HepG2 (cell line): ENCODE results near the gene HSD17B11. TPM values are rescaled to one million over a fixed set of nuclear protein-coding genes. Genes with fewer than 3 reads are reported as not detected.
A peak's percentile ranks its signal among the peaks of the same experiment; 100 is the strongest.
"Not testable (repeated sequence)": the region's sequence is repeated elsewhere in the genome, so short reads cannot be mapped to it uniquely, and the experiment has no call there.

ENCODE experiments used
- ATAC-seq: fragments of 200-7000 bp; cut with Tn5 transposase; 3 replicates; pipeline ENCODE4 v1.9.1; 2020; ENCODE audit warnings: mild to moderate bottlenecking, moderate library complexity
- BruUV-seq: library from RNA; stranded (reverse); fragments of 400-500 nt; replicated peaks from 2 replicates; lab custom pipeline; 2021; lab: Mats Ljungman, UMichigan
- CTCF ChIA-PET: fragments of 300-600 bp; formaldehyde crosslinking; extraction: SDS; loops from one replicate; lab custom pipeline; 2021; ENCODE audit warnings: low total read pairs, inconsistent platforms, low intra/inter-chr PET ratio; lab: Yijun Ruan, JAX
- POLR2A ChIA-PET: fragments of 350-600 bp; sonication (Branson Sonifier 250); formaldehyde crosslinking; loops from one replicate; lab custom pipeline; 2020; ENCODE audit warnings: antibody characterized with exemption, inconsistent platforms; lab: Yijun Ruan, JAX
- DNase-seq: peaks from one replicate; pipeline ENCODE4 v3.0.0-alpha.2; 2015; ENCODE audit warnings: low spot score
- FAIRE-seq: peaks from 3 replicates; lab custom pipeline; 2011; peaks lifted over from hg19 to GRCh38; lab: Jason Lieb, UNC
- H2AFZ ChIP-seq: one replicate; pipeline ENCODE4 v1.6.1; 2011; ENCODE audit warnings: low read length, inconsistent platforms
- H3K27ac ChIP-seq: fragments of 300-600 bp; 3 replicates; pipeline ENCODE4 v1.8.0; 2011; ENCODE audit warnings: mixed run types, mild to moderate bottlenecking, mixed read lengths, low read length, inconsistent platforms; ENCODE audit not compliant: insufficient read depth; ENCODE audit errors: extremely low read length
- H3K27me3 ChIP-seq, 2 experiments: fragments of 200-600 bp in 1 of 2; 2 replicates in 1 of 2; 3 replicates in 1 of 2; pipeline versions ENCODE4 v1.6.0 to v1.8.0; 2011; ENCODE audit warnings: low read length in 2 of 2, mild to moderate bottlenecking in 2 of 2, moderate library complexity in 2 of 2, inconsistent platforms in 1 of 2; ENCODE audit not compliant: insufficient read depth in 2 of 2, control insufficient read depth in 1 of 2
- H3K36me3 ChIP-seq, 2 experiments: fragments of 200-600 bp in 1 of 2; replicated peaks in 1 of 2; 2 replicates in 1 of 2; 3 replicates in 1 of 2; pipeline versions ENCODE4 v1.5.1 to v1.8.0; 2011; ENCODE audit warnings: low read length in 2 of 2, inconsistent platforms in 1 of 2; ENCODE audit not compliant: insufficient read depth in 2 of 2, control insufficient read depth in 1 of 2
- H3K4me1 ChIP-seq: 2 replicates; pipeline ENCODE4 v1.5.1; 2012; ENCODE audit warnings: low read length, inconsistent platforms; ENCODE audit not compliant: insufficient read depth
- H3K4me2 ChIP-seq: 2 replicates; pipeline ENCODE4 v1.6.0; 2011; ENCODE audit warnings: low read depth, low read length, inconsistent platforms
- H3K4me3 ChIP-seq, 3 experiments: fragments of 200-600 bp in 1 of 3; sonication (generic), shearing (Covaris generic) in 1 of 3; replicated peaks in 1 of 3; 2 replicates each; pipeline ENCODE4 v1.5.1; 2011 to 2016; ENCODE audit warnings: low read length in 3 of 3, inconsistent platforms in 2 of 3, low read depth in 2 of 3, mild to moderate bottlenecking in 2 of 3, control low read depth in 1 of 3, mixed read lengths in 1 of 3; ENCODE audit not compliant: insufficient read depth in 1 of 3
- H3K79me2 ChIP-seq: one replicate; pipeline ENCODE4 v1.6.1; 2011; ENCODE audit warnings: low read length, inconsistent platforms; ENCODE audit not compliant: insufficient read depth
- H3K9ac ChIP-seq: 2 replicates; pipeline ENCODE4 v1.6.0; 2011; ENCODE audit warnings: mild to moderate bottlenecking, low read depth, low read length, inconsistent platforms; ENCODE audit not compliant: insufficient read depth
- H3K9me3 ChIP-seq: 2 replicates; pipeline ENCODE4 v1.5.1; 2012; ENCODE audit warnings: mild to moderate bottlenecking, low read length
- H4K20me1 ChIP-seq: 2 replicates; pipeline ENCODE4 v1.6.0; 2011; ENCODE audit warnings: inconsistent platforms, mild to moderate bottlenecking, low read length, moderate library complexity; ENCODE audit not compliant: insufficient read depth
- NFKBIZ ChIP-seq: IDR thresholded peaks from 2 replicates; pipeline ENCODE4 v1.6.1; 2018; ENCODE audit warnings: missing genetic modification reagents, missing compliant biosample characterization
- WGBS: methylation state at CpG from one replicate; pipeline ENCODE4 v1.1.6; 2017; ENCODE audit warnings: low lambda C conversion rate; 5-methylcytosine and 5-hydroxymethylcytosine counted together
- in situ Hi-C: cut with HindIII; loops from 2 replicates; pipeline ENCODE4 v1.10.0; 2017; ENCODE audit warnings: low pct_unique_long_range_greater_than_20kb; ENCODE audit not compliant: extremely low pct_ligation_motif_present
- intact Hi-C: fragments of 100-400 bp; cut with micrococcal nuclease; formaldehyde crosslinking; loops from one replicate; pipeline ENCODE4 v1.10.0; 2022; ENCODE audit not compliant: unreplicated experiment
- polyA plus RNA-seq, 8 experiments: library from polyadenylated mRNA; depleted of rRNA in 3 of 8; stranded (reverse) in 7 of 8; unstranded in 1 of 8; fragments of >200 nt; fragmentation: Illumina TruSeq in 4 of 8; extraction: Trizol in 4 of 8; gene quantifications; 2 replicates each; pipeline versions ENCODE4 v1.2.1 to v1.2.3, GENCODE V29; 2011 to 2016; ENCODE audit warnings: low read depth in 4 of 8, missing spikeins in 1 of 8, mixed read lengths in 1 of 8; ENCODE audit not compliant: insufficient read depth in 1 of 8
- total RNA-seq, 5 experiments: library from RNA; depleted of rRNA; stranded (reverse); fragments of >200 nt; fragmentation: Illumina TruSeq; extraction: Trizol; gene quantifications; 2 replicates each; pipeline ENCODE4 v1.2.3, GENCODE V29; 2016; ENCODE audit warnings: low read depth in 1 of 5
- TF ChIP-seq, protein P1 (sequence below): sonication (generic); formaldehyde crosslinking; IDR thresholded peaks from 2 replicates; pipeline ENCODE4 v1.4.0; 2020; ENCODE audit warnings: missing genetic modification reagents; ENCODE audit errors: not compliant biosample characterization

Gene HSD17B11
- total and polyA plus RNA-seq, 2 of the 13 experiments (the other 11 are each of a cell fraction or from before 2014, with no cell fraction given) = 121 to 158 TPM

DNA sequence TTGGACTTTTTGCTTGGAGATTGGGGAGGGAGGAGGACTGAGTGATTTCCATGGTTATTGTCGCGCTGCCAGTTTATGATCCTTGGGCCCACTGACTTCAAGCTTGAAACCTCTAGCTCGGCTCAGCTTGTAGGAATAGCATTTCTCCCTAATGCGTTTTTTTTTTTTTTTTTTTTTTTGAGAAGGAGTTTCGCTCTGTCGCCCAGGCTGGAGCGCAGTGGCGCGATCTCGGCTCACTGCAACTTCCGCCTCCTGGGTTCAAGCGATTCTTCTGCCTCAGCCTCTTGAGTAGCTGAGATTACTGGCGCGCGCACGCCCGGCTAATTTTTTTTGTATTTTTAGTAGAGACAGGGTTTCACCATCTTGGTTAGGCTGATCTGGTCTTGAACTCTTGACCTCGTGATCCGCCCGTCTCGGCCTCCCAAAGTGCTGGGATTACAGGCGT lies 33.1 kb upstream of the HSD17B11 start:
- H3K36me3 ChIP-seq, FAIRE-seq, BruUV-seq, H3K9me3 ChIP-seq, DNase-seq, in situ Hi-C loops, H3K9ac ChIP-seq, CTCF ChIA-PET, H2AFZ ChIP-seq, H3K27me3 ChIP-seq, ATAC-seq, H4K20me1 ChIP-seq, H3K27ac ChIP-seq: not testable (repeated sequence)
- Histone ChIP-seq H3K4me1 (peaks cover 73% of the 10 kb centered on the region), H3K79me2 (peaks cover 40% of the 10 kb centered on the region), H3K4me3 (peak overlapping the region in 1 of 3 experiments; percentile 91; a peak in 2 of 6 replicates), H3K4me2 (peak overlapping the region; percentile 92)
- POLR2A ChIA-PET = interaction anchor here (9.6 kb wide), 1 partner anchor 35 kb away, joined by 172 read pairs; the partner anchor contains the start of gene HSD17B11
- 98% methylated on average over 22 of the region's 22 CpGs for WGBS
- intact Hi-C loops = loop anchor here (5.0 to 10.0 kb wide), 2 partner anchors 43 to 49 kb away; no protein-coding TSS in a partner anchor

- H3K4me1 ChIP-seq = peaks cover 73% of the 10 kb centered on the region
- peak overlapping the region; percentile 95 for H3K27ac ChIP-seq
- intact Hi-C loops = loop anchor here (1.0 to 10.0 kb wide), 3 partner anchors 28 to 49 kb away; no protein-coding TSS in a partner anchor
- 0 out of 2 replicates have a peak, but pooled peaks cover 2% of the 10 kb centered on the region for H4K20me1 ChIP-seq
- in situ Hi-C loops = no loop called here
- no peak for FAIRE-seq
- no peaks in the 10 kb centered on the region for H3K36me3 ChIP-seq
- peak overlapping the region; percentile 92 for H3K4me2 ChIP-seq
- no TSS peak for BruUV-seq
- ChIA-PET POLR2A (interaction anchor here (0.6 to 9.6 kb wide), 7 partner anchors 13 to 115 kb away, joined by 3 to 172 read pairs (median 5); partner anchors contain the start of gene HSD17B11), CTCF (no interaction called here)
- peak overlapping the region; percentile 79 to 91 (median 90) for H3K4me3 ChIP-seq
- 18% methylated on average over 3 of the region's 3 CpGs for WGBS
- H3K27me3 ChIP-seq = no peaks in the 10 kb centered on the region; a peak in 1 of 5 replicates
- DNase-seq = no peak
- no peak overlapping the region for H2AFZ ChIP-seq
- H3K9me3 ChIP-seq = no peaks in the 10 kb centered on the region
- TF ChIP-seq, protein P1, sequence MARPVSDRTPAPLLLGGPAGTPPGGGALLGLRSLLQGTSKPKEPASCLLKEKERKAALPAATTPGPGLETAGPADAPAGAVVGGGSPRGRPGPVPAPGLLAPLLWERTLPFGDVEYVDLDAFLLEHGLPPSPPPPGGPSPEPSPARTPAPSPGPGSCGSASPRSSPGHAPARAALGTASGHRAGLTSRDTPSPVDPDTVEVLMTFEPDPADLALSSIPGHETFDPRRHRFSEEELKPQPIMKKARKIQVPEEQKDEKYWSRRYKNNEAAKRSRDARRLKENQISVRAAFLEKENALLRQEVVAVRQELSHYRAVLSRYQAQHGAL (CRISPR knock-in tag) = peak; percentile 21
- TF ChIP-seq NFKBIZ = no peak
- H3K9ac ChIP-seq = peak overlapping the region; percentile 86; the same call in 1 of the 2 replicates
- peaks cover 37% of the 10 kb centered on the region for H3K79me2 ChIP-seq
- ATAC-seq = no peak
Measured at GRCh38 chr4:87423317-87424098, 32.5 kb upstream of the HSD17B11 start.
